Liver (tissue), 9 donors: ENCODE data around the gene FILIP1. TPM values are rescaled to one million over a fixed set of nuclear protein-coding genes. Genes with fewer than 3 reads are reported as not detected.

ENCODE experiments used
- DNase-seq: peaks from one replicate; pipeline ENCODE4 v3.0.0-alpha.2; 2017; ENCODE audit warnings: low spot score
- H3K27ac ChIP-seq, 2 donors: one replicate each; pipeline ENCODE4 v1.7.0; 2013; ENCODE audit warnings: inconsistent platforms in 2 of 2, low read length in 2 of 2, control low read depth in 1 of 2, low read depth in 1 of 2, mild to moderate bottlenecking in 1 of 2
- H3K27me3 ChIP-seq, 4 donors: one replicate each; pipeline versions ENCODE4 v1.6.1 to v1.7.0; 2013; ENCODE audit warnings: low read length in 3 of 4, inconsistent platforms in 1 of 4, mild to moderate bottlenecking in 1 of 4, moderate library complexity in 1 of 4; ENCODE audit not compliant: control insufficient read depth in 4 of 4, insufficient read depth in 4 of 4
- H3K36me3 ChIP-seq, 4 donors: one replicate each; pipeline versions ENCODE4 v1.6.1 to v1.7.0; 2013; ENCODE audit warnings: low read length in 3 of 4, mild to moderate bottlenecking in 3 of 4, low read depth in 1 of 4, moderate library complexity in 1 of 4; ENCODE audit not compliant: control insufficient read depth in 4 of 4, insufficient read depth in 3 of 4
- H3K4me1 ChIP-seq, 4 donors: one replicate each; pipeline versions ENCODE4 v1.6.1 to v1.7.0; 2013; ENCODE audit warnings: low read length in 3 of 4, mild to moderate bottlenecking in 3 of 4, moderate library complexity in 1 of 4; ENCODE audit not compliant: control insufficient read depth in 4 of 4, insufficient read depth in 4 of 4
- H3K4me3 ChIP-seq, 3 donors: one replicate each; pipeline versions ENCODE4 v1.6.1 to v1.7.0; 2013; ENCODE audit warnings: low read length in 3 of 3, control low read depth in 1 of 3, low read depth in 1 of 3, mild to moderate bottlenecking in 1 of 3
- H3K9ac ChIP-seq, 2 donors: one replicate each; pipeline ENCODE4 v1.7.0; 2013; ENCODE audit warnings: low read length in 2 of 2, mild to moderate bottlenecking in 2 of 2, moderate library complexity in 2 of 2, control low read depth in 1 of 2, low read depth in 1 of 2
- H3K9me3 ChIP-seq, 4 donors: one replicate each; pipeline versions ENCODE4 v1.6.1 to v1.7.0; 2013; ENCODE audit warnings: low read length in 3 of 4; ENCODE audit not compliant: control insufficient read depth in 4 of 4
- EGR1 ChIP-seq, 2 donors: IDR thresholded peaks; 2 replicates each; pipeline ENCODE4 v1.6.1; 2016 to 2018; ENCODE audit warnings: antibody characterized with exemption in 2 of 2, low read depth in 2 of 2
- FOXA1 ChIP-seq: IDR thresholded peaks from 2 replicates; pipeline ENCODE4 v1.6.1; 2016; ENCODE audit warnings: antibody characterized with exemption
- FOXA2 ChIP-seq: IDR thresholded peaks from 2 replicates; pipeline ENCODE4 v1.6.1; 2016; ENCODE audit warnings: antibody characterized with exemption
- GABPA ChIP-seq, 2 donors: IDR thresholded peaks in 1 of 2; conservative IDR thresholded peaks in 1 of 2; 2 replicates each; pipeline ENCODE4 v1.6.1; 2016; ENCODE audit warnings: antibody characterized with exemption in 2 of 2, mild to moderate bottlenecking in 1 of 2, moderate library complexity in 1 of 2
- HNF4A ChIP-seq, 2 donors: conservative IDR thresholded peaks; 2 replicates each; pipeline ENCODE4 v1.6.1; 2016; ENCODE audit warnings: antibody characterized with exemption in 2 of 2, mild to moderate bottlenecking in 2 of 2
- HNF4G ChIP-seq: IDR thresholded peaks from 2 replicates; pipeline ENCODE4 v1.6.1; 2016; ENCODE audit warnings: antibody characterized with exemption
- JUND ChIP-seq, 2 donors: IDR thresholded peaks; 2 replicates each; pipeline ENCODE4 v1.6.1; 2016; ENCODE audit warnings: antibody characterized with exemption in 2 of 2
- MAX ChIP-seq: IDR thresholded peaks from 2 replicates; pipeline ENCODE4 v1.6.1; 2016; ENCODE audit warnings: antibody characterized with exemption
- NR2F2 ChIP-seq: IDR thresholded peaks from 2 replicates; pipeline ENCODE4 v1.6.1; 2016; ENCODE audit warnings: antibody characterized with exemption
- RAD21 ChIP-seq, 2 donors: IDR thresholded peaks; 2 replicates each; pipeline ENCODE4 v1.6.1; 2016; ENCODE audit warnings: antibody characterized with exemption in 2 of 2, mild to moderate bottlenecking in 2 of 2
- REST ChIP-seq: IDR thresholded peaks from 2 replicates; pipeline ENCODE4 v1.6.1; 2016; ENCODE audit warnings: antibody characterized with exemption, mild to moderate bottlenecking
- RXRA ChIP-seq, 2 donors: IDR thresholded peaks; 2 replicates each; pipeline ENCODE4 v1.6.1; 2017 to 2018; ENCODE audit warnings: antibody characterized with exemption in 2 of 2, mild to moderate bottlenecking in 1 of 2
- SP1 ChIP-seq: IDR thresholded peaks from 2 replicates; pipeline ENCODE4 v1.6.1; 2018; ENCODE audit warnings: antibody characterized with exemption, mild to moderate bottlenecking
- TAF1 ChIP-seq: conservative IDR thresholded peaks from 2 replicates; pipeline ENCODE4 v1.6.1; 2016; ENCODE audit warnings: antibody characterized with exemption, mild to moderate bottlenecking
- YY1 ChIP-seq: IDR thresholded peaks from 2 replicates; pipeline ENCODE4 v1.6.1; 2016; ENCODE audit warnings: antibody characterized with exemption, mild to moderate bottlenecking
- ZBTB33 ChIP-seq: IDR thresholded peaks from 2 replicates; pipeline ENCODE4 v1.6.1; 2016; ENCODE audit warnings: antibody characterized with exemption
- WGBS: extraction: QIAGEN DNeasy Blood & Tissue Kit; methylation state at CpG from one replicate; pipeline ENCODE4 v1.1.7; 2013; 5-methylcytosine and 5-hydroxymethylcytosine counted together
- polyA plus RNA-seq, 2 donors: library from polyadenylated mRNA; stranded (reverse) in 1 of 2; unstranded in 1 of 2; fragments of 200-250 nt in 1 of 2; fragments of >200 nt in 1 of 2; fragmentation: Nextera tagmentation in 1 of 2; extraction: Ambion mirVana in 1 of 2; gene quantifications; one replicate each; pipeline versions ENCODE4 v1.2.1 to v1.2.3, GENCODE V29; 2013 to 2015
- total RNA-seq, 2 donors: library from RNA; depleted of rRNA; stranded (reverse); fragments of >200 nt; gene quantifications; one replicate each; pipeline ENCODE4 v1.2.3, GENCODE V29; 2014
- TF ChIP-seq, protein P1 (sequence below): fragments of 150-350 bp; IDR thresholded peaks from 2 replicates; pipeline ENCODE4 v1.5.1; 2017; ENCODE audit warnings: improper control_type of control experiment, low read depth, low read length; ENCODE audit not compliant: missing input control
- TF ChIP-seq, protein P2 (sequence below): IDR thresholded peaks from 2 replicates; pipeline ENCODE4 v1.6.1; 2016; ENCODE audit warnings: antibody characterized with exemption
- donor health status: healthy.
- donor health status: healthy.
- donor health status: healthy.
- donor health status: healthy.
- donor health status: healthy.

The FILIP1 gene
- total and polyA plus RNA-seq, 4 donors = 0.70 to 2.8 (median 1.1) TPM

GRCh38 chr6:75491291-75491690 lies 2.3 kb downstream of the FILIP1 start:
- H3K9ac ChIP-seq = no peak overlapping the region
- WGBS = 54% methylated on average over 1 of the region's 1 CpG
- peaks cover 0 to 5% (median 0%) of the 10 kb centered on the region in 4 donors for H3K27me3 ChIP-seq
- TF ChIP-seq FOXA1 (no peak), ZBTB33 (no peak), MAX (no peak), YY1 (no peak), SP1 (no peak), RXRA (IDR thresholded peaks at IDR 0.05) (no peak), HNF4G (no peak), HNF4A (conservative IDR thresholded peaks at IDR 0.05) (no peak), NR2F2 (no peak), EGR1 (IDR thresholded peaks at IDR 0.05; ENCODE audit: low read depth in 2 of 2) (no peak), RAD21 (IDR thresholded peaks at IDR 0.05) (no peak), TAF1 (no peak), REST (no peak), JUND (IDR thresholded peaks at IDR 0.05) (no peak), FOXA2 (no peak), GABPA (IDR thresholded peaks at IDR 0.05 in 1 of 2, conservative IDR thresholded peaks at IDR 0.05 in 1 of 2) (no peak)
- TF ChIP-seq, protein P1, sequence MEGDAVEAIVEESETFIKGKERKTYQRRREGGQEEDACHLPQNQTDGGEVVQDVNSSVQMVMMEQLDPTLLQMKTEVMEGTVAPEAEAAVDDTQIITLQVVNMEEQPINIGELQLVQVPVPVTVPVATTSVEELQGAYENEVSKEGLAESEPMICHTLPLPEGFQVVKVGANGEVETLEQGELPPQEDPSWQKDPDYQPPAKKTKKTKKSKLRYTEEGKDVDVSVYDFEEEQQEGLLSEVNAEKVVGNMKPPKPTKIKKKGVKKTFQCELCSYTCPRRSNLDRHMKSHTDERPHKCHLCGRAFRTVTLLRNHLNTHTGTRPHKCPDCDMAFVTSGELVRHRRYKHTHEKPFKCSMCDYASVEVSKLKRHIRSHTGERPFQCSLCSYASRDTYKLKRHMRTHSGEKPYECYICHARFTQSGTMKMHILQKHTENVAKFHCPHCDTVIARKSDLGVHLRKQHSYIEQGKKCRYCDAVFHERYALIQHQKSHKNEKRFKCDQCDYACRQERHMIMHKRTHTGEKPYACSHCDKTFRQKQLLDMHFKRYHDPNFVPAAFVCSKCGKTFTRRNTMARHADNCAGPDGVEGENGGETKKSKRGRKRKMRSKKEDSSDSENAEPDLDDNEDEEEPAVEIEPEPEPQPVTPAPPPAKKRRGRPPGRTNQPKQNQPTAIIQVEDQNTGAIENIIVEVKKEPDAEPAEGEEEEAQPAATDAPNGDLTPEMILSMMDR = no peak
- TF ChIP-seq, protein P2, sequence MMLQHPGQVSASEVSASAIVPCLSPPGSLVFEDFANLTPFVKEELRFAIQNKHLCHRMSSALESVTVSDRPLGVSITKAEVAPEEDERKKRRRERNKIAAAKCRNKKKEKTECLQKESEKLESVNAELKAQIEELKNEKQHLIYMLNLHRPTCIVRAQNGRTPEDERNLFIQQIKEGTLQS = no peak
- H3K4me1 ChIP-seq = no peaks in the 10 kb centered on the region
- no peak for DNase-seq
- no peaks in the 10 kb centered on the region for H3K9me3 ChIP-seq
- no peak overlapping the region for H3K4me3 ChIP-seq
- no peak overlapping the region for H3K27ac ChIP-seq
- H3K36me3 ChIP-seq = no peaks in the 10 kb centered on the region
